GM12891 (cell line): ENCODE data around the gene LMCD1.

Source experiments
- POLR2A ChIP-seq: IDR thresholded peaks from 2 replicates; pipeline ENCODE4 v1.6.1; 2011; ENCODE audit warnings: low read depth, low read length, control low read depth
- POLR2AphosphoS5 ChIP-seq: IDR thresholded peaks from 2 replicates; pipeline ENCODE4 v1.6.1; 2011; ENCODE audit warnings: low read depth, low read length, control low read depth

- TF ChIP-seq POLR2A (no peak), POLR2AphosphoS5 (no peak)
These were observed 101.6 kb downstream of the LMCD1 start for GRCh38 chr3:8603115-8603710.
